ELR (cell line): Measurements from ENCODE around the gene MRPL18.
"Not testable (repeated sequence)": the region's sequence is repeated elsewhere in the genome, so short reads cannot be mapped to it uniquely, and the experiment has no call there.

ENCODE experiments used
- DNase-seq: peaks from one replicate; pipeline ENCODE4 v3.0.0-alpha.2; 2015; ENCODE audit warnings: low read depth

MRPL18 gene

DNA sequence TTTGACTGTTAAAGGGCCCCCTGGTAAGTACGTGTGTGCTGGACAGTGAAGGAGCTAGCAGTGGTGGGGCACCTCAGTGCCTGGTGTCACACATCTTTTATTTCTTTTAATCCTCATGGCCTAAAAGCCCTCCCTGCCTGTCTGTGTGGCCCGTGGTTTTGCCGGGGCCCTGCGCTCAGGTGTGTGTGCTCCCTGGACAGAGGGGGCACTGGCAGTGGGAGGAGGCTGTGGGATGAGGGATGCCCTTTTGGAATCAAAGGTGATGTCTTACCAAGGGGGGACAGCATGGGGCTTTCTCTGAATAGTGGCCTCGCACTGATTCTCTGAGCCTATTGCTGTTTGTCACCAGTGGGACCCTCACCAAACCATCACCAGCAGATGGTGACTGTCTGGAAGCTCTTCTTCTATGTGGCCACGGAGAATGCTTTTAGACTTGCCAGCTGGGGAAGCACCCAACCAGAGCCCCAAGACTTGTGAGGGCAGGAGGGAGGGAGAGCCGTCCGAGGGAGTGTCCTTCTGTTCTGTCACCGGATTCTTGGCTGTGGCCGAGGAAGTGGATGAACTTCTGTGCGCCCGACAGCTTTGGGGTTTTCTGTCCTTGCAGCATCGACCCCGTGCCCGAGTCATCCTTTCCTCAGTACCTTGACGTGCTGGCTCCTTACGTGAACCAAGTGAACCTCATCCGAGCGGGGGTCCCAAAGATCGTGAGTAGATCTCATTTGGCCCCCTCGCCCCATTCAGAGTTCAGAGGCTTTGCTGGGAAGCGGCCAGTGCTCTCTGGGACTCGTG is 27.9 kb downstream of the MRPL18 start:
- no peak for DNase-seq

DNA sequence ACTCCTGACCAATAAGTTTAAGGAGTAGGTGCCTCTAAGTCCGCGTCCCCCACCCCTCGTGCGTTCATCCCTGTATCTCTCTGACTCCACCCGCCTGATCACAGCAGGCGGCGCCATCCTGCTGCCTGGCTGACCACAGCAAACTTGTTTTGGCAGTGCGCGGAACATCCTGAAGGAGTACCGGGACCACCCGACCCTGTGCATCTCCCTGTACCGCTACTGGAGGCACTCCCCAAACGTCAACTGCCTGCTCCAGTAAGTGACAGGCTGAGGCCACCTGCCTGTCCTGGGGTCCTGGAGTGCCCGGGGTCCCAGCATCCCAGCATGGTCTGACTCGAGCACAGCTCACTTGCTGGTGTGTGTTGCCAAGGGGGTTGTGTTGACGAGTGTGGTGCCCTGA is 28.8 kb downstream of the MRPL18 start:
- no peak for DNase-seq

DNA sequence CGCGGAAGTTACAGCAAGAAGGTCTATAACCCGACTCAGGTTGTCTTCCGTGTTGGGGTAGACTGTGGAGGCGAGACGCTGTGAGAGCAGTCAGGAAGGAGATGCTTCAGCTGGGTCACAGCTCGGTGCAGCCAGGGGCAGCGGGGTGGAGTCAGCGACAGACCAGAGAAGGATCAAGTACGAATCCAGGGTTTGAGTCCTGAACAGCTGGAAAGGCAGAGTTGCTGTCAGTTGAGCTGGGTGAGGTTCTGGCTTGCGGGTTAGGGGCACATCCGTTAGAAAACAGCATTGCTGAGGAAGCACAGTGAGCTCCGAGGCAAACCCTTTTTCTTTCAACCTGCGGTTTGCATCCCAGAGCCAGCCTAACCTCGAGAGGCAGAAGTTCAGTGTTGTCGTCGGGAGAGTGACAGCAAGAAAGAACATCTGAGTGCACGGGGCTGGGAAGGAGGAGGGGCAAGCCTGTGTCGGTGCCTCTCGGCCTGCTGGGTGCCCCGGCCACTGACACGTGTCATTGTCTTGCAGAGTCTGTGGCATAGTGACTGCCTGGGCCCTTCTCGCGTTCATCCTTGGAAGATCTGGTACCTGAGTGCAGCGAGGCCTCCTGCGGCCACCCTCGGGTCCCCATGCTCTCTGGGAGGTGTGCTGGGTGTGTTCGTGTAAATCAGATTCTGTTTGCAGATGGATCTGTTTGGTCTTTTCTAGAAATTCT is 29.8 kb downstream of the MRPL18 start:
- no peak for DNase-seq

DNA sequence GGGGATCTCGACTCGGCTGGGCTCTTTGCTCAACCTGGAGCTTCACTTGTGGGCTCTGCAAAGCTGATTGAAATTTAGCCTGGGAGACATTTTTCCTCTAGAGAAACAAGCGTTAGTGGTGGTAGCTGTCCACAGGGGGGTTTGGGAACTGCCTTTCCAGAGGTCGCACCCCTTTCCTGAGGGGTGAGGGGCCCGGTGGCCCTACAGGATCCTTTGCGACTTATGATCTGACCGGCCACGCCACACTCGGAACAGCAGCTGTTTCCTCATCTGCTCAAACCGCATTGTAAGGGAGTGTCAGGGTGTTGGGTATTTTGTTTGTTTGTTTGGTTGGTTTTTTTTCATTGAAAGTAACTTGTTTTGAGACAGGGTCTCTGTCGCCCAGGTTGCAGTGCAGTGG is 30.9 kb downstream of the MRPL18 start:
- no peak for DNase-seq

DNA sequence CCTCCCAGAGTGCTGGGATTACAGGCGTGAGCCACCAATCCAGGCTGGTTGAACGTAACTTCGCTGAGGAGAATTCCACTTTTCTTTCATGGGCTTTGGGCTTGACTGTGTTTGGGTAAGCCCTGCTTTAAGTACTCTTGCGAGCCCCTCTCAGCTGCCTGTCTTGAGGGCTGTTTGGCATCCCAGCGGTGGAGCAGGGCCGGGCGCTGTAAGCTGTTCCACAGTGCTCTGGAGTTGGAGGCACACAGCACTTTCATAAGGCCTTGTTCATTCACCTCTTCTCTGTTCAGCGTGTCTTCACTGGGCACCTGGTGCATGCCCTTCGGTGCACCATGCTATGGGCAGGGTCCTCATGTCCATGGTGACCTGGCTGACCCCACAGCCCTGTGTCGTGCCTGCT is 31.5 kb downstream of the MRPL18 start:
- DNase-seq, result no peak

DNA sequence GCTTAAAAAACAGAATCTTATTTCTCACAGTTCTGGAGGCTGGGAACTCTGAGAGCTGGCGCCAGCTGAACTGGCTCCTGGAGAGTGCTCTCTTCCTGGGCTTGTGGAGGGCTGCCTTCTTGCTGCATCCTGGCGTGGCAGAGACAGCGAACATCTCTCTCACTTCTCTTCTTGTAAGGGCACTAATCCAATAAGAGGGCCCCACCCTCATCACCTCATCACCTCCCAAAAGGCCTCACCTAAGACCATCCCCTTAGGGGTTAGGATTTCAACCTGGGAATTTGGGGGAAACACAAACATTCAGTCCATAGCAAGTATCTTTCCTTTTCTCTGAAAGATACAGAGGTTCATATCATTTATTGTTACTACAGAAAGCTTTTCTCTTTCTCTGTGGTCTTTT is 33.7 kb downstream of the MRPL18 start:
- no peak for DNase-seq

DNA sequence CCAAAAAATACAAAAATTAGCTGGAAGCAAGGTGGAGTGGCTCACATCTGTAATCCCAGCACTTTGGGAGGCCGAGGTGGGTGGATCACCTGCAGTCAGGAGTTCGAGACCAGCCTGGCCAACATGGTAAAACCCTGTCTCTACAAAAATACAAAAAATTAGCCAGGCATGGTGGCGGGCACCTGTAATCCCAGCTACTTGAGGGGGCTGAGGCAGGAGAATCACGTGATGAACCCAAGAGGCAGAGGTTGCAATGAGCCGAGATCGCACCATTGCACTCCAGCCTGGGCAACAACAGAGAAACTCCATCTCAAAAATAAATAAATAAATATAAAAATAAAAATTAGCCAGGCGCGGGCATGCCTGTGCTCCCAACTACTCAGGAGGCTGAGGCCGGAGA is 34.4 kb downstream of the MRPL18 start:
- DNase-seq, result not testable (repeated sequence)

DNA sequence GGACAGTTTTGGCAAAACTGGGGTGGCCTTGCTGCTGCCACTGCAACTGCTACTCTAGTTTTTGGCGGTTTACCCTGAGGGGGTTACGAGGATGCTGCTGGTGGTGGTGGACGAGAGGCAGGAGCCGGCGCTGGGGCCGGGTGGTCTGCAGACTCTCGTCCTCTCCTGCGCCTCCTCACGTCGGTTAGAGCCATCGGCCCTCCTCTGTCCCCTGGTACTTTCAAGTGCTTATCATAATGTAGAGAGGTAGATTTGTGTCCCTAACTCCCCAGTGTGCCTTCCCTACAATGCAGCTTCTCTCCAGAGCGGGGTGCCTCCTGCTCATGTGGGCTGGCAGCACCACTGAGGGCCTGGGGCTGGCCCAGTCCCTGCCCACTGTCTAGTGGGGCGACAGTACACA is 35.7 kb downstream of the MRPL18 start:
- DNase-seq, result no peak

DNA sequence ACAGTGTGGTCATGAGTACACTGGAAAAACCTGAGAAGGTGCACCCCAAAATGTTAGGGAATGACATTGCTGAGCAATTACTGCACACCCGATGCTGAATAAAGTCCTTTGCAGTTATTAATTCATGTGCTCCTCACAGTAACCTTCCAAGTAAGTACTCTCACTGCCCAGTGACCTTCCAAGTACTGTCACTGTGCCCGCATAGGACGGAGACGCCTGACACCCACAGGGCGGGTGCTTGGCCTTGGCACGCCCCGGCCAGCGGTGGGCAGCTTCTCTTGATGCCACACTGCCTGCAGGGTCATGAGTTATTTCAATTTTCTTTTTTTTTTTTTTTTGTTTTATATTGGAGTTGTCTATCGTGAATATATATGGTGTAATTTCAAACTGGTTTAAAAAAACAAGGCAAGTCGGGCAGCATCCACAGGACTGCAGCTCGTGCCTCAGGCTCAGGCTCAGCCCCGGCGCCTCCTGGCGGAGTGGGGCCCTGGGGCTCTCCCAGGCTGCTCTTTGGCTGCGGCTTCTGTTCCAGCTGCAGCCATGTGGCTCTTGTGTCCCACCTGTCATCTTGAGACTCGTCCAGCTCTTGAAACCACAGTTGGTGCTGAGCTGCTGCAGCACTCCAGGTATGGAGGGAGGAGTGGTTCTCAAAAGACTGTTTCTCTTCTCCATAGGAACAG is 36.8 kb downstream of the MRPL18 start:
- DNase-seq, result no peak

DNA sequence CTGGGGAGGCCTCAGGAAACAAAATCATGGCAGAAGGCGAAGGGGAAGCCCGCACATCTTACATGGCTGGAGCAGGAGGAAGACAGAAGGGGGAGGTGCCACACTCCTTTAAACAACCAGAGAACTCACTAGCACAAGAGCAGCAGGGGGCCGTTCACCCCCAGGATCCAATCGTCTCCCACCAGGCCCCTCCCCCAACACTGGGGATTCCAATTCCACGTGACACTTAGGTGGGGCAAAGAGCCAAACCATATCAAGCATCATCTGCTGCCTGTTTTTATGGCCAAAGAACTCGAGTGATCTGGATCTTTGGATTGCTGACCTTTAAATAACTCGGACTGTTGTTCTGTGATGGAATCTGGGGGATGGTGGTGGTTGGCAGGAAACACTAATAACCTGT is 37.8 kb downstream of the MRPL18 start:
- DNase-seq, result no peak

DNA sequence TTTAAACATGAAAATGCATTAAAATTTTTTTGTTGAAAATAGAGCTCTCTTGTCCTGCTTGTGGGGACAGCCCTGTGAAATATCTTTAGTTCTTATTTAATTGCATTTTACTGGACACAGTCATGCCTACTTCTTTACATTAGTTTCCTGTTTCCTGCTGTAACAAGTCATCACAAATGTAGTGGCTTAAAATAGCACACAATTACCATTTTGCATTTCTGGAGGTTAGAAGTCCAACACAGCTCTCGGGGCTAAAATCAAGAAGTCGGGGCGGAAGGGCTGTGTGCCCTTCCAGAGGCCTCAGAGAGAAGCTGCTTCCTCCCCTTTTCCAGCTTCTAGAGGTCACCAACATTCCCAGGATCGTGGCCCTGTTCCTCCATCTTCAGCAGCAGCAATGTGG is 39.3 kb downstream of the MRPL18 start:
- DNase-seq, result peak; percentile 14

DNA sequence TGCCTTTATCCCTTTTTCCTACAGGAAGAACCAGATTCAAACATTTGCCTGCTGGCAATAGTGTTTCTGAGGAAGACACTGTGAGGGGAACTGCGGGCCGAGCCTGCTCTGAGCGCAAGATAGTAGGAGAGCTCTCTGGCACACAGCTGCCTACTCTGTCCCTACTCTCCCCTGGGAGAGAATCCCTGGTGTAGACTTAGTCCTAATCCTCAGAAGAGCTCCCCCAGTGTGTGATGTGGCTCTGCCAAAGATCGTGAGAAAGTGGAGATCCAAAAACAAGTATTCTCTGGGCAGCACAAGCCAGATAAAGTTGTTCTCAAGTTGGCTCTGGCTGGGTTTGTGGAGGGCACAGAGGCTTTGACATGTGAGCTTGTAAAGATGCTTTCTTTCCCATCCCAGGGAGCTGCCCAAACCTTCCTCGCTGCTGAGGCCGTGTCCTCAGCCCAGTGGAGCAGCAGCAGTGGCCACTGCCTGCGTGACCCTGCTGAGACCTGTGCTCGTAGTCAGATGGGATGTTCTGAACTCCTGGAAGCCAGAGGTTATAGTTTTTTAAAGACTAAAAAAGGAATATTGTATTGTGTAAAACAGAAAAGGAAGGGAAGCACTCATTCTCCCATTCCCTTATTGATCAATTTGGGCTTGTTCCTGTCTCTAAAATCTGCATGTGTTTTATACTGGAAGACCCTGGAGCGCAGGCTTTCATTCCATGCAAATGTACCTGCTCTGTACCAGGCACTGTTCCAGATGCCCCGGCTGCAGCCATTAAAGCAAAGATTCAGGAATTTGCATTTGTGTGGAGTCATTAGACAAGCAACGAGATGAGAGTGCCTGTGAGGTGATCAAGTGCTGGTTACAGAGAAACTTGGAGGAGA is 40.5 kb downstream of the MRPL18 start:
- no peak for DNase-seq

DNA sequence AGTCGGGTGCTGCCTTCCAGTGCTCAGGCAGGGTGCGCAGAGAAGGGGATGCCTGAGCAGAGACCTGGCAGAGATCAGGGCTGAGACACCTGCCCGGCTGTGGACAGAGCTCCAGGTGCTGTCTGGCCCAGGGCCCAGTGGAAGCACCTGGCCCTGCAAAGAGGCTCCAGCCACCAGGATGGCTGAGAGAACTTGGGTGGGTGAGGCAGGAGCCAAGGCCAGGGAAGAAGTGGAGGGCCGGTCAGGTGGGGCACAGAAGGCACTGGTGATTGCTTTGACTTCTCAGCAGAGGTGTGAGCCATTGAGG is 41.1 kb downstream of the MRPL18 start:
- DNase-seq, result no peak

DNA sequence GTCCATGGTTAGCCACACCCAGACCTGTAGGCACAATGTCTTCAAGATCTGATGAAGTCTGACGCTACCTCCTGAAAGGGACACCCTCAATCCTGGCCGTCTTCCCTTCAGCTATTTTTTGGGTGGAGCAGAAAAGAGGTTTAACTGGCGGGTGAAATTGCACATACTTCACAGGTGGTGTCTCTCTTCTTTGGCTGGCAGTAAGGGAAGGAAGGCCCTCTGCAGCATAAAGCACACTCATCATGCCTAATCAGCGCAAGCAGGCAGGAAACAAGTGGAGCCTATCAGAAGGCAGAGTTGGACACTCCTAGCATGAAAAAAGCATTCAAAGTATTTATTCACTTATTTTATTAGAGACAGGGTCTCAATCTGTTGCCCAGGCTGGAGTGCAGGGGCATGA is 42.7 kb downstream of the MRPL18 start:
- peak; percentile 15 for DNase-seq

DNA sequence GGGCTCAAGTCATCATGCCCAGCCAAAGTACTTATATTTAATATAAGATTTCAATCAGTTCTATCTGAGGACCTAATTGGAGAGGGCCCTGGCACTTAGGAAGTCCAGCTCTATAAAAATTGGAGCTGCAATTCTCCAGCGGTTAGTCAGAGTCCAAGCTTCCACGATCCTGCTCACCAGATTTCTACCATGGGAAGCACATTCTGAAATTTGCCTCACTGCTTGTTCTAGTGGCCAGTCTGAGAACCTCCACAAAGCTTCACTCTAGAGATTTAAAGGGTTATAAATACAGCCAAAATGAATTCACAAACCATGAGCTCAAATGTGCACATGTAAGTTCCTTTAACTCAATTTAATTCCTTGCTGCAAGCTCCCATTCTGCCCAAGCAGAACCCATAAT is 43.3 kb downstream of the MRPL18 start:
- DNase-seq, result peak; percentile 69

DNA sequence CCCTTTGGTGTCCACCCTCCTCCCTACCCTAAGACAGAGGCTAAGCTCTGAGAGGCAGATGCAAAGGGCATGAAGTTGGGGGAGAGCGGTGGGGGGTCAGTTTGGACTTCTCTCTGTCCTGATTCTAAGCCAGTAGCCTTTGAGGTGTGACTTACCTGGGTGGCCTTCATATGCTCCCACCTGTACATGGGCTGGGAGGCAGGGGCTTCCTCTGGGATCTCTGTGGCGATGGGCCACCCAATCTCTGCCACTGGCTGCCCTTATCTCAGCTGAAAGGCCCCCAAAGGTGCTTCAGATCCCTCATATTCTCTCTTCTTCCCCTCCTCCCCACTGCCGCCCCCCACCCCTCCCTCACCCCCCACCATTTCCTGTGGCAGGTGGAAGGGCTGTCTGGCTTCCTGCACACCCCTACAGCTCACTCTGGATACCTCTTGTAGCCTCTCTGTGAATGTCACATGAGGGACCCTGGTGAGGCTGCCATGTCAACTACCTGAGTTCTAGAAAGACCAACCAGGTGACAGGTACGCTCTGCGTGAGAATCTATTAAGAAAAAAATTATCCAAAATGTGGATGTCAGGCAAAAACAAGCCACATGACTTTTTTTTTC is 43.8 kb downstream of the MRPL18 start:
- no peak for DNase-seq

DNA sequence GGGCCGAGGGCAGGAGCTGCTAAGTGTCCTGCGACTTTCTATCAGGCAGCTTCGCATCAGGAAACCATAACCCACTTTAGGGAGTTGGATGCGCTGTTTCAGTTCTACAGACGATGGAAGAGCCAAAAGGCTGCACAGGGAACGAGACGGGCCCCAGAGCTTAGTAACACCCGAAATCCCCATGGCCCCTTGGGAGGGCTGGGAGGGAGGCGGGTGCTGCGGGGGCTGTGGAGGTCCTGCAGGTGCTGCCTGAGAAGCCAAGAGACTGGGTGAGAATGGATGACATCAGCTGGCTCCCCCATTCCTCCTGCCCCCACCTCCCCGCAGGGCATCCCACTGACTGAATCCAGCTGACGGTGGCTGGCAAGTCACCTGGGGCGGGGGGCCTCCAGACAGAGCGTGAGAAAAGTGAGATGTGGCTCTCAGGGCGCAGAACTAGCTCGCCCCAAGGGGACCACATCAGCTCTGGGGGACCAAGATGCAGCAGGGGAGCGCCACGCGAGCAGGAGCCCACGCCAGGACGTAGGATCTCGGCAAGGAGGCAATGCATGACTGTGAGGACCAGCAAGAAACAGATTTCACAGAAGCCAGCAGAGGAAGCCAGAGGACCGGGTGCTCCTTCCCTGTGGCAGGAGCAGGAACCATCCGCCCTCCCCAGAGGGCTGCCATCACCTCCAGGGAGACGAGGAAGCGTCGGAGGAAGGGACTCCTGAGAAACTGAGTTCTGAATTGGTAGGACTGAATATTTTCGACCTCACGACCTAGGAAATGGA is 46.6 kb downstream of the MRPL18 start:
- DNase-seq, result no peak

DNA sequence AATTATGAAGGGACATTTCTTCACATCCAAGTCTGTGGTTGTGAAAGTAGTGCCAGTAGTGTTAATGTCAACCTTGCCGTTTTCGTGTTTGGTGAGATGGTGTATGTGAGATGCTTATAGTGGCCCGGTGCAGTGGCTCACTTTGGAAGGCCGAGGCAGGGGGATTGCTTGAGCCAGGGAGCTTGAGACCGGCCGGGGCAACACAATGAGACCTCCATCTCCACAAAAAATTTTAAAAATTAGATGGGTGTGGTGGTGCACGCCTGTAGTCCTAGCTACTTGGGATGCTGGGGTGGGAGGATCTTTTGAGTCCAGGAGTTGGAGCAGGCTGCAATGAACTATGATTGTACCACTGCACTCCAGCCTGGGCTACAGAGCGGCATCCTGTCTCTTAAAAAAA is 47.2 kb downstream of the MRPL18 start:
- no peak for DNase-seq

DNA sequence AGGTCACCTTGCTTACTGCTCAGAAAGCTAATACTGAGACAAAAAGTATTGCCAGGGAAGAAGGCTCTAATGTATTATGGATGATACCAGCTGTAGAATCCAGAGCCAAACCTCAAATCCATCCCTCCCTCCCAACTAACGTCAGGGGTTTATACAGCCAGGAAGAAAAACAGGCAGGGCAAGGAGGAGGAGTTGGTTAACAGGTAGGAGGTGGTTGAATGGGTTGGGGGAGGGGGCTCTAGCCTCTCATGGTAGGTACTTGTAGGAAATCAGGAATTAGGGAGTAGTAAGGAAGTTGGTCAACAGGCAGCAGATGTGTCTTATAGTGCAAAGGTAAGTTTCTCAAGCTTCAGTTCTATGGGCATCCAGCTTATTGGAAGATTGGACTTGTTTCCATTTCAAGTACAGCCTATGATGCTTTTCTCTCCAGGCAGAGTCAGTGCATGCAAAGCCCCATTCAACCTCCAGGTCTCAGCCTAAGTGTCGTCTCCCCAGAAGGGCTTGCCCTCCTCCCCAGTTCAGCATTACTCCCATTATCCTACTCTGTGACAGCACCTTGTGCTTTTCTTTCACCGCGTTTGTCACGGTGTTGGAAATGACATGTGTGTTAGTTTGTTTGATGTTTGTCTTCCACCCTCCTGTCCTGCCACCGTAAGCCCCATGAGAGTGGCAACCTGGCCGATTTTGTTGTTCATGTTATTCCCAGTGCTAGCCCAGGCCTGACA is 47.9 kb downstream of the MRPL18 start:
- no peak for DNase-seq

DNA sequence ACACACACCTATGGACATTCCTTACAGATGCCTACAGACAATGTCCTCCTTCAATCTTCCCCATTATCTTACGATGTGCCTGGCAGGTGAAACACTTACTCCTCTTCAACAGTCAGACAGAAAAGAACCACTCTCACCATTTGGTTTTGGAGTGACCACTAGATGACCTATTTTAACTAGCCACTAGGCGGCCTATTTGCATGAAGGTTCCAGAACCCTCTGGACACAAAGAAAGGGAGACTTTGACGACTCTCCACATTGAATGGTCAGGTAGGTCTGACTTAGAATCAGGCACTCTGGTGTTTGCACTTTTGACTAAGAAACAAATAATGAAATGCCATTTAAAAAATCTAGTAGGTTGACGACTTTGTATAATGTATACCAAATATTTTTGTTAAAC is 51.8 kb downstream of the MRPL18 start:
- peak; percentile 57 for DNase-seq
